HG03066 (cell line): ENCODE data around the gene SIX1.

Experiments used
- ATAC-seq: cut with Tn5 transposase; IDR thresholded peaks from one replicate; pipeline ENCODE4 v1.9.1; 2021; ENCODE audit warnings: low read depth; ENCODE audit not compliant: unreplicated experiment

SIX1 gene

GRCh38 chr14:60648934-60649874, at the start of gene SIX1:
TSS of gene SIX1 (minus strand) at chr14:60649477. CDS start at chr14:60649189, 288 bp downstream.
- ATAC-seq = no peak

- no peak for ATAC-seq
Observed at GRCh38 chr14:60695327-60695726, 46.0 kb upstream of the SIX1 start.

- ATAC-seq = no peak
Observed at GRCh38 chr14:60691383-60692113, 42.3 kb upstream of the SIX1 start.

- no peak for ATAC-seq
Observed at GRCh38 chr14:60686865-60687264, 37.6 kb upstream of the SIX1 start.

GRCh38 chr14:60684203-60684602, 34.9 kb upstream of the SIX1 start:
- no peak for ATAC-seq

DNA sequence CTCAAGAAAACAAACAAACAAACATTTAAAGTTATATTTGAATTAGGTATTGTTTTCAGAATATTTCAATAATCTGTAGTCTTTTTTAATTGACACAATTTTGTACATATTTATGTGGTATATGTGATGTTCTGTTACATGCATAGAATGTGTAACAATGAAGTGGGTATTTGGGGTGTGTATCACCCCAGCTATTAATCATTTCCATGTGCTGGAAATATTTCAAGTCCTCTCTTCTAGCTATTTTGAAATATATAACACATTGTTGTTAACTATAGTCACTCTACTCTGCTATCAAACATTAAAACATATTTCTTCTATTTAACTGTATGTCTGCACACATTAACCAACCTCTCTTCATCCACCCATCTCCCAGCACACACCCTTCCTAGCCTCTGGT, 32.0 kb upstream of the SIX1 start:
- no peak for ATAC-seq

GRCh38 chr14:60680511-60680910, 31.2 kb upstream of the SIX1 start:
- ATAC-seq = no peak

DNA sequence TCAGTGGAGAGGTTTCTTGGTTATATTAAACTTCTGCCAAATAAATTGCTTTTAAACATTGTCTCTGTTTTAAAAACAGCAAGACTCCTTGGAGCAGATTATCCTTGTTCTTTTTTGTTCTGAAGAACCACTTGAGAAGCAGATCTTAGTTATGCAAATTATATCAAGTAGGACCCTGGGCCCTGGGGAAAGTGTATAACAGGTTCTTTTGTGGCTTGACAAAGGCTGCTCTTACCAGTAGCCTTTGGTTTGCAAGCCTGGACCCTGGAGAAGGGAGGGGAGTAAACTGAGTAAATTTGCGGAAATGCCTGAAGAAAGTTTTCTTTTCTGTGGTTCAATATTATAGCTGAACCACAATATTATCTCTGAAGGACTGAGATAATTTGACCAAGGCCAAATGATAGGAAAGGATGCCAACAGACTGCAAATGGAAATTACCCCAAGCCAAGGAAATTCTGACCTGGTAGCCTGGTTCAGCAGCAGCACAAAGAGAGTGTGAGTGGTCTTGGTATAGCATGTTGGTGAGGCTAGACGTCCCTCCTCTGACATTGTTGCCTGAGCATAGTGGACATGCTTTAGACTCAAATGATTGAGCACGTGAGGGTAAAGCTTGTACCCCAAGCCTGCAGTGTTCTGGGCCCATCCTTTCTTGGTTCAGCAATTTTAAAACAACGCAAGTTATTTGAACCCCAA, 30.4 kb upstream of the SIX1 start:
- ATAC-seq = no peak

- no peak for ATAC-seq
Observed at GRCh38 chr14:60677701-60678100, 28.4 kb upstream of the SIX1 start.

DNA sequence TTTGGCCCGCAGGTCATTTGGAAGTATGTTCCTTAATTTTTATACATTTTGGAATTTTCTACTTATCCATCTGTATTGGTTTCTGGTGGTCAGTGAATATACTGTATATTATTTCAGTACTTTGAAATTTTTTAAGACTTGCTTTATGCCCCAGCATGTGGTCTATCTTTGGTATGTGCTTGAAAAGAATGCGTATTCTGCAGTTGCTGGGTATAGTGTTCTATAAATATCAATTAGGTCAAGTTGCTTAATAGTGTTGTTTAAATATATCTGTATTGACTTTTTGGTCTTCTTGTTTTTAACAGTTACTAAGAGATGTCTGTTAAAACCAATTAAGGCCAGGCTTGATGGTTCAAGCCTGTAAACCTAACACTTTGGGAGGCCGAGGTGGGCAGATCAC, 21.7 kb upstream of the SIX1 start:
- no peak for ATAC-seq

DNA sequence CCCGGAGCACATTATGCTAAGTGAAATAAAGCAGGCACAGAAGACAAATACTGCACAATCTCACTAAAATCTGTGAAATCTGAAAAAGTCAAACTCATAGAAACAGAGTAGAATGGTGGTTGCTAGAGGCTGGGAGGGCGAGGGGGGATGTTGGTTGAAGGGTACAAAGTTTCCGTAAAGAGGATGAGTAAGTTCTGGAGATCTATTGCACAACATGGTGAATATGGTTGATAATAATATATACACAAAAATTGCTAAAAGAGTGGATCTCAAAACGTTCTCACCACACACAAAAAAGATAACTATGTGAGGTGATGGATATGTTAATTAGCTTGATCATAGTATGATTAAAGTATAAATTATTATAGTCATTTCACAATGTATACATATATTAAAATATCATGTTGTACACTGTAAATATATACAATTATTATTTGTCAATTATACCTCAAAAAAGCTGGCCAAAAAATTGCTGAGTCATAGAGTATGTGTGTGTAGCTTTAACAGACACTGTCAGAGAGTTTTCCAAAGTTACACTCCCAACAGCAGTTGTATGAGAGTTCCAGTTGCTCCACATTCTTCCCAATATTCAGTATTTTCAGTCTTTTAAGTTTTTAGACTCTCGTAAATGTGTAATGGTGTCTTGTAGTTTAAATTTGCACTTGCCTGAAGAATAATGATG, 19.3 kb upstream of the SIX1 start:
- ATAC-seq = no peak

- no peak for ATAC-seq
Observed at GRCh38 chr14:60665177-60665550, 15.9 kb upstream of the SIX1 start.

GRCh38 chr14:60662982-60663381, 13.7 kb upstream of the SIX1 start:
- no peak for ATAC-seq

DNA sequence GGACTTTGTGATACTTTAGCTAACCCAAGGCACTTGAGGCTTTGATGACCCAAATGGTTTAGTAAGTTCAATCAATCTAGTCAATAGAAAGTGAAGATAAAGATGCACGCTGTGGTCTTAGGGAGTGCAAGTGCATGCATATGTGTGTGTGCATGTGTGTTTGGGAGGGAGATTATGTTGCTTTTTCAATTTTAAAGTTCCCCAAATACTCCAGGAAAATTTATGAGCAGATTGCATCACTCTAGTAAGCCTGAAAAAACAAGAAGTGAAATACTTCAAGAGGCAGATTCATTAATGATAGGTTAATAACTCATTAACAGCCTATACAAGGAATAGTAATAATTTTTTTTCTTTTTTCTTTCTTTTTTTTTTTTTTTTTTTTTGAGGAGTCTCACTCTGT, 12.4 kb upstream of the SIX1 start:
- no peak for ATAC-seq

GRCh38 chr14:60658909-60659585, 9.8 kb upstream of the SIX1 start:
- ATAC-seq = no peak

DNA sequence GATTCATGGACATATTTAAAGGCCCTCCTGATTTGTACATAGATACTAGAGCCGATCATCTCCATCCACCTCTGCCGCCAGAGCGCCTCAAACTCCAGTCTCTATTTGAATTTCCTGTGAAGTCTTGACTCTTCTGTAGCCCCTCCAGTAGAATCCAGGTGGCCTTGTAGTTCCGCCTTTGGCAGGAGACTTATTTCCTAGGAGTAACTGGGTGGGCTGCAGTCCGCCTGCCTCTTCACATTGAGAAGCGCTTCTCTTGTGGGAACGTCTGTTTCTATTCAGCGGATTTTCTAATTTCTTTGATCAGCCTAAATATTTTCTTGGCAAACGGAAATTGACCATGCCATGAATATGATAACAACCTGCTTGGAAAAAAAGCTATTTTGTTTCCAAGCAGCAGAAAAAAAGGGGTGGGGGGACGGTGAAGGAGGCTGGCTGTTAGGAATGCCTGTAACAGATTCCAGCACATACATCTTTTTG, 9.0 kb upstream of the SIX1 start:
- ATAC-seq = no peak

GRCh38 chr14:60657456-60658210, 8.4 kb upstream of the SIX1 start:
- ATAC-seq = no peak

DNA sequence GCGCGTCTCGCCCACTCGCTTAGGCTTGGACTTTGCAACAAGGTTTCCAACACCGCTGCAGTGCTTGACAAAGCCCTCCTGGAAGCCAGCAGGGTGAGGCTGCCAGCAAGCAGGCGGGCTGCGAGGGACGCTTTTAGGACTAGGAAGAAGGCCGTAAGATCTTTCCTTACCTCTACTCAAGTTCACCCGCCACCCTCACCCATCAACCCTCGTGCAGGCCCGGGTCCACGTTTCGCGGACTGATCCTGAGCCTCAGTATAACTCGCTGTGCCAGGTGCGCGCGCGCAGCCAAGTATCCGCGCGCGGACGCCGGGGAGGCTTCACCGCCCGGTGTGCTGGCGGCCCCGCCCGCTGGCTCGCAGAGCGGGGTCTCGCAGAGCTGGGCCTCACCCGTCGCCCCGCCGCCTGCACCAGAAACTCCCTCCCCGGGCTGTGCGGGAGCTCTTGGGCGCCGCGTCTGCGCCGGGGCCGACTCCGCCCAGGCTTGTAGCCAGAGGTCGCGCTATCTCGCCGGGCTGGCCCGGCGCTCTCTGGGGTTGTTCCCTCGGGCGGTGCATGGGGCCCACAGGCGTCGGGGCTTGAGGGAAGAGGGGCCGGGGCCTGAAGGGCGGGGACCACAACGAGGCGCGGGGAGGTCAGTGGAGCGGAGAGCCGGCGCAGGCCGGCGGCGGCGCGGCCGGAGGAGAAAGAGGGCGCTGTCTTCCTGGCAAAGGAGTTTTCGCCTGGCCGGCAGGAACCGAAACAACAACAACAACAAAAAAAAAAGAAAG, 7.6 kb upstream of the SIX1 start:
- ATAC-seq = peak; percentile 85
